SK-N-MC (cell line): ENCODE data around the gene PDZD4.
A peak's percentile ranks its signal among the peaks of the same experiment; 100 is the strongest.
"Not testable (repeated sequence)": the region's sequence is repeated elsewhere in the genome, so short reads cannot be mapped to it uniquely, and the experiment has no call there.

Experiments used
- DNase-seq: peaks from one replicate; pipeline ENCODE4 v3.0.0-alpha.2; 2011; ENCODE audit warnings: low read depth, low spot score
- H3K27ac ChIP-seq: fragments of 200-600 bp; sonication (generic); 2 replicates; pipeline ENCODE4 v1.5.1; 2016; ENCODE audit warnings: mixed run types
- H3K36me3 ChIP-seq: fragments of 200-600 bp; sonication (generic); 2 replicates; pipeline ENCODE4 v1.6.1; 2017; ENCODE audit warnings: antibody characterized with exemption, low read length, mixed read lengths; ENCODE audit not compliant: insufficient read depth
- H3K4me3 ChIP-seq: fragments of 200-600 bp; sonication (generic); 2 replicates; pipeline ENCODE4 v1.5.1; 2016
- H3K9ac ChIP-seq: fragments of 200-600 bp; sonication (generic); 2 replicates; pipeline ENCODE4 v1.8.0; 2017; ENCODE audit warnings: mixed run types, mixed read lengths; ENCODE audit not compliant: insufficient read length
- H3K9me3 ChIP-seq: fragments of 200-600 bp; sonication (generic); 2 replicates; pipeline ENCODE4 v1.6.1; 2017; ENCODE audit warnings: low read depth, mild to moderate bottlenecking, antibody characterized with exemption, low read length, moderate library complexity, mixed read lengths
- EZH2 ChIP-seq: fragments of 200-600 bp; sonication (generic); IDR thresholded peaks from one replicate; pipeline ENCODE4 v1.6.1; 2017; ENCODE audit warnings: antibody characterized with exemption
- FOXP2 ChIP-seq: optimal IDR thresholded peaks from 2 replicates; pipeline ENCODE3; 2011; ENCODE audit warnings: mild to moderate bottlenecking, moderate library complexity; ENCODE audit not compliant: insufficient read depth; ENCODE audit errors: extremely low read length, control extremely low read depth
- POLR2AphosphoS5 ChIP-seq: IDR thresholded peaks from 2 replicates; pipeline ENCODE4 v1.6.1; 2012; ENCODE audit warnings: mild to moderate bottlenecking, low read depth, low read length, borderline replicate concordance

PDZD4 gene

GRCh38 chrX:153821066-153821465, 9.3 kb downstream of the PDZD4 start:
- no peak for DNase-seq
- H3K9ac ChIP-seq: no peak overlapping the region
- H3K27ac ChIP-seq: no peak overlapping the region
- H3K4me3 ChIP-seq: no peak overlapping the region
- TF ChIP-seq EZH2: no peak
- TF ChIP-seq POLR2AphosphoS5: no peak
- no peak for TF ChIP-seq FOXP2
- no peaks in the 10 kb centered on the region for H3K36me3 ChIP-seq
- H3K9me3 ChIP-seq: no peaks in the 10 kb centered on the region

GRCh38 chrX:153820601-153821000, 9.7 kb downstream of the PDZD4 start:
- Histone ChIP-seq H3K9me3 (no peaks in the 10 kb centered on the region), H3K36me3 (no peaks in the 10 kb centered on the region), H3K27ac (no peak overlapping the region), H3K4me3 (no peak overlapping the region), H3K9ac (no peak overlapping the region)
- no peak for DNase-seq
- TF ChIP-seq POLR2AphosphoS5: no peak
- TF ChIP-seq EZH2: no peak
- no peak for TF ChIP-seq FOXP2

- Histone ChIP-seq H3K9me3 (no peaks in the 10 kb centered on the region), H3K36me3 (no peaks in the 10 kb centered on the region), H3K27ac (peak overlapping the region; percentile 67), H3K4me3 (peak overlapping the region; percentile 70), H3K9ac (peak overlapping the region; percentile 52)
- TF ChIP-seq FOXP2 (no peak), POLR2AphosphoS5 (no peak; the same call in 1 of the 2 replicates), EZH2 (no peak)
- DNase-seq: no peak
These were observed 10.8 kb downstream of the PDZD4 start for GRCh38 chrX:153819384-153820040.

- peak overlapping the region; percentile 52 for H3K9ac ChIP-seq
- H3K36me3 ChIP-seq: no peaks in the 10 kb centered on the region
- DNase-seq: no peak
- TF ChIP-seq POLR2AphosphoS5: peak; percentile 65; the same call in 1 of the 2 replicates
- no peak for TF ChIP-seq FOXP2
- TF ChIP-seq EZH2: no peak
- peak overlapping the region; percentile 67 for H3K27ac ChIP-seq
- H3K9me3 ChIP-seq: no peaks in the 10 kb centered on the region
- H3K4me3 ChIP-seq: peak overlapping the region; percentile 70
These were observed 11.6 kb downstream of the PDZD4 start for GRCh38 chrX:153818571-153819383.

- H3K27ac ChIP-seq, DNase-seq, H3K4me3 ChIP-seq, H3K9me3 ChIP-seq, H3K9ac ChIP-seq, H3K36me3 ChIP-seq: not testable (repeated sequence)
These were observed 12.3 kb downstream of the PDZD4 start for GRCh38 chrX:153818064-153818463.

- Histone ChIP-seq H3K27ac (no peak overlapping the region), H3K9me3 (no peaks in the 10 kb centered on the region), H3K36me3 (no peaks in the 10 kb centered on the region), H3K9ac (no peak overlapping the region), H3K4me3 (no peak overlapping the region)
- no peak for DNase-seq
- TF ChIP-seq EZH2: no peak
- TF ChIP-seq POLR2AphosphoS5: no peak
These were observed 13.3 kb downstream of the PDZD4 start for GRCh38 chrX:153816831-153817690.

GRCh38 chrX:153814591-153815315, 15.6 kb downstream of the PDZD4 start:
- TF ChIP-seq FOXP2 (no peak), EZH2 (no peak), POLR2AphosphoS5 (no peak)
- Histone ChIP-seq H3K27ac (peak overlapping the region; percentile 64; the same call in 1 of the 2 replicates), H3K4me3 (no peak overlapping the region), H3K9me3 (no peaks in the 10 kb centered on the region), H3K36me3 (no peaks in the 10 kb centered on the region), H3K9ac (no peak overlapping the region)
- no peak for DNase-seq

- no peak for TF ChIP-seq POLR2AphosphoS5
- no peak for TF ChIP-seq EZH2
- no peak for TF ChIP-seq FOXP2
- no peak overlapping the region for H3K27ac ChIP-seq
- H3K9me3 ChIP-seq: no peaks in the 10 kb centered on the region
- no peak overlapping the region for H3K4me3 ChIP-seq
- H3K9ac ChIP-seq: no peak overlapping the region
- H3K36me3 ChIP-seq: no peaks in the 10 kb centered on the region
- DNase-seq: no peak
These were observed 17.2 kb downstream of the PDZD4 start for GRCh38 chrX:153813161-153813560.
